DND-41 (cell line): Measurements from ENCODE around the gene TNS1.

ENCODE experiments used
- EZH2 ChIP-seq: IDR thresholded peaks from 3 replicates; pipeline ENCODE4 v1.6.1; 2012; ENCODE audit warnings: borderline replicate concordance, low read depth, mild to moderate bottlenecking, moderate library complexity, low read length, inconsistent platforms; ENCODE audit not compliant: severe bottlenecking
- TF ChIP-seq, protein P1 (sequence below): IDR thresholded peaks from 2 replicates; pipeline ENCODE4 v1.5.1; 2012; ENCODE audit warnings: borderline replicate concordance, low read length, moderate library complexity, mild to moderate bottlenecking; ENCODE audit not compliant: poor library complexity, severe bottlenecking; ENCODE audit errors: extremely low read depth

DNA sequence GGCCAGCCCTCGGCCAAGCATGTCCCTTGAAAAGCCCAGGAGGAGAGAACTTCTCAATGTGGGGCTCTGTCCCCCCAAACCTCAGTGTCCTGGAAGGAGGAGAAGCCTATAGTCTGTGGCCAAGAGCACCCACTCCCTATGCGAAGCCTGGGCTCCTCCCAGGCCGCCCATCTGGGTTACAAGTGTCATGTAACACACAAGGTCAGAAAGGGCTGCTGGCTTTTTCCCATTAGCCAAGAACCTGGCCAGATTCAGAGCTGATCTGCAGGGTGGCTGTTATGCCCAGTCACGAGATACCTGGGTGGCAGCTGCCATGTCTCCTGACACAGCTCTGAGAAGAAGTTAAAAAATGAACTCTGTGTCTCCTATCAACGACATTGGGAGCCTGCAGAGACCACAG, 170.7 kb downstream of the TNS1 start:
- no peak for TF ChIP-seq EZH2
- TF ChIP-seq, protein P1, sequence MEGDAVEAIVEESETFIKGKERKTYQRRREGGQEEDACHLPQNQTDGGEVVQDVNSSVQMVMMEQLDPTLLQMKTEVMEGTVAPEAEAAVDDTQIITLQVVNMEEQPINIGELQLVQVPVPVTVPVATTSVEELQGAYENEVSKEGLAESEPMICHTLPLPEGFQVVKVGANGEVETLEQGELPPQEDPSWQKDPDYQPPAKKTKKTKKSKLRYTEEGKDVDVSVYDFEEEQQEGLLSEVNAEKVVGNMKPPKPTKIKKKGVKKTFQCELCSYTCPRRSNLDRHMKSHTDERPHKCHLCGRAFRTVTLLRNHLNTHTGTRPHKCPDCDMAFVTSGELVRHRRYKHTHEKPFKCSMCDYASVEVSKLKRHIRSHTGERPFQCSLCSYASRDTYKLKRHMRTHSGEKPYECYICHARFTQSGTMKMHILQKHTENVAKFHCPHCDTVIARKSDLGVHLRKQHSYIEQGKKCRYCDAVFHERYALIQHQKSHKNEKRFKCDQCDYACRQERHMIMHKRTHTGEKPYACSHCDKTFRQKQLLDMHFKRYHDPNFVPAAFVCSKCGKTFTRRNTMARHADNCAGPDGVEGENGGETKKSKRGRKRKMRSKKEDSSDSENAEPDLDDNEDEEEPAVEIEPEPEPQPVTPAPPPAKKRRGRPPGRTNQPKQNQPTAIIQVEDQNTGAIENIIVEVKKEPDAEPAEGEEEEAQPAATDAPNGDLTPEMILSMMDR = no peak
